Smooth muscle cell of the umbilical artery (primary cell): ENCODE data around the gene PPM1A. TPM values are rescaled to one million over a fixed set of nuclear protein-coding genes. Genes with fewer than 3 reads are reported as not detected.

Source experiments
- total RNA-seq: library from RNA; depleted of rRNA; stranded (reverse); fragments of >200 nt; gene quantifications from 2 replicates; pipeline ENCODE4 v1.2.3, GENCODE V29; 2014

PPM1A gene
- 22.9 and 43.4 TPM in 2 replicates for total RNA-seq

DNA sequence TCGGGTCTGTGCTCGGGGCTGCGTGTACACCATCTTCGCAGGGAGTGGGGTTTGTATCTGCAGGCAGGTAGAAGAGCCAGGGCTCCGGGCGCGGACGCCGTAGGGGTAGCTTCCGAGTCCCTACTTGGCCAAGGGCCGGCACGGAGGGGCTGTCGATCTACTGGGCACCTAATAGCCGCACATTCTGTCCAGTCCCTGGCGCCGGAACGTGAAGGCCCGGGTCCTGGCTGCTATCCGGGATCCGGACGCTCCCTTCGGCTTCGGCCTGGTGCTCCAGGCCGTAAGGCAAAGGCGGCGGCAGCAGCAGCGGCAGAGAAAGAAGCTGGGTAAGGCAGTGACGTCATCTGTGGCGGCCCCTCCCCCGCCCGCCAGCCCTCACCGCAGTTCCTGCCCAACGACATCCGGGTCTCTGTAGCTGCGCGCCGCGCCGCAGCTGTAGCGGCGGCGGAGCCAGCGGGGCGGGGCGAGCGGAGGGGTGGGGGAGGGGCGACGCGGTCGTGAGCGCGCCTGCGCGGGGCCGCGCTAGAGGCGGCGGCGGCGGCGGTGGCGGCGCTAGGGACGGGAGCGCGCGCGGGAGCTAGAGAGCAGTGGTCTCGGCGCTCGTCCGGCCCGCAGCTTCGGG is at the start of gene PPM1A:
Gene PPM1A (plus strand): TSS at position 525 of the 622 bp plus-strand sequence. CDS start 33,483 bp downstream, outside the sequence.

Other genes with a start within 250 kb of the PPM1A start
- gene PCNX4, start 157.3 kb upstream of the PPM1A start, total RNA-seq = 96.8 and 143 TPM in 2 replicates
- 85.2 and 109 TPM in 2 replicates for gene DHRS7, start 83.8 kb upstream of the PPM1A start, total RNA-seq
- gene C14orf39, start 236.8 kb downstream of the PPM1A start, total RNA-seq = 0.05 TPM in 1 of 2 replicates, not detected in the other